K562 (cell line): ENCODE results near the gene TPD52L2. TPM values are rescaled to one million over a fixed set of nuclear protein-coding genes. Genes with fewer than 3 reads are reported as not detected.
A peak's percentile ranks its signal among the peaks of the same experiment; 100 is the strongest.

ENCODE experiments used
- ADNP ChIP-seq: fragments of 200-800 bp; sonication (Bioruptor generic); IDR thresholded peaks from 2 replicates; pipeline ENCODE4 v1.6.1; 2016; ENCODE audit warnings: missing genetic modification characterization, missing compliant biosample characterization
- ARID3B ChIP-seq: fragments of 250-450 bp; sonication (Bioruptor Pico); IDR thresholded peaks from 2 replicates; pipeline ENCODE4 v1.4.0; 2020; ENCODE audit warnings: borderline replicate concordance
- ATF2 ChIP-seq: sonication (generic); formaldehyde crosslinking; IDR thresholded peaks from 2 replicates; pipeline ENCODE4 v1.8.1; 2022; ENCODE audit warnings: missing genetic modification reagents
- GABPA ChIP-seq: fragments of 200-800 bp; sonication (Bioruptor generic); conservative IDR thresholded peaks from 2 replicates; pipeline ENCODE4 v1.6.1; 2016; ENCODE audit warnings: low read depth, missing genetic modification characterization, missing compliant biosample characterization
- GABPB1 ChIP-seq: sonication (generic); formaldehyde crosslinking; IDR thresholded peaks from 2 replicates; pipeline ENCODE4 v1.8.0; 2022; ENCODE audit warnings: mild to moderate bottlenecking, missing genetic modification reagents
- LCOR ChIP-seq: sonication (generic); formaldehyde crosslinking; IDR thresholded peaks from 2 replicates; pipeline ENCODE4 v1.8.0; 2022; ENCODE audit warnings: mild to moderate bottlenecking, missing genetic modification reagents
- POLR2AphosphoS2 ChIP-seq: IDR thresholded peaks from 2 replicates; pipeline ENCODE4 v1.6.1; 2012; ENCODE audit warnings: low read length, improper control_type of control experiment
- PURB ChIP-seq: sonication (generic); formaldehyde crosslinking; IDR thresholded peaks from 2 replicates; pipeline ENCODE4 v1.9.0; 2021; ENCODE audit warnings: low read depth, mild to moderate bottlenecking, missing genetic modification reagents
- RBBP5 ChIP-seq: fragments of 200-600 bp; sonication (generic); IDR thresholded peaks from 2 replicates; pipeline ENCODE4 v1.6.1; 2012; ENCODE audit warnings: borderline replicate concordance, mild to moderate bottlenecking, low read length, control low read depth, inconsistent platforms; ENCODE audit not compliant: insufficient read depth, poor library complexity, severe bottlenecking
- RBM39 ChIP-seq: fragments of 200-400 bp; formaldehyde crosslinking; optimal IDR thresholded peaks from 2 replicates; pipeline ENCODE3; 2018; ENCODE audit warnings: low read depth, low read length
- RREB1 ChIP-seq: fragments of 250-450 bp; sonication (Bioruptor Pico); IDR thresholded peaks from 2 replicates; pipeline ENCODE4 v1.4.0; 2020
- SMARCA5 ChIP-seq: fragments of 450-650 bp; IDR thresholded peaks from 2 replicates; pipeline ENCODE4 v1.6.1; 2016
- TCF7L2 ChIP-seq: fragments of 150-350 bp; IDR thresholded peaks from 2 replicates; pipeline ENCODE4 v1.6.1; 2016; ENCODE audit warnings: low read depth, mild to moderate bottlenecking, low read length, moderate library complexity
- ZFP1 ChIP-seq: fragments of 450-650 bp; formaldehyde crosslinking; IDR thresholded peaks from 2 replicates; pipeline ENCODE4 v1.4.0; 2020; ENCODE audit warnings: mild to moderate bottlenecking, mixed read lengths
- ZNF232 ChIP-seq: sonication (generic); formaldehyde crosslinking; IDR thresholded peaks from 2 replicates; pipeline ENCODE4 v1.8.0; 2022; ENCODE audit warnings: mild to moderate bottlenecking, missing genetic modification reagents
- ZNF408 ChIP-seq: fragments of 250-450 bp; sonication (Bioruptor Pico); IDR thresholded peaks from 2 replicates; pipeline ENCODE4 v1.4.0; 2020; ENCODE audit warnings: low read depth, mild to moderate bottlenecking, moderate library complexity
- ZNF830 ChIP-seq: fragments of 250-450 bp; sonication (Bioruptor Pico); IDR thresholded peaks from 2 replicates; pipeline ENCODE4 v1.5.0; 2021; ENCODE audit warnings: mild to moderate bottlenecking
- polyA plus RNA-seq, 8 experiments: library from polyadenylated mRNA; depleted of rRNA in 4 of 8; stranded (reverse) in 5 of 8; unstranded in 3 of 8; fragments of >200 nt; fragmentation: Nextera tagmentation in 2 of 8; fragmentation: Illumina TruSeq in 1 of 8; extraction: Ambion mirVana in 2 of 8; extraction: Trizol in 1 of 8; gene quantifications; 2 replicates each; pipeline versions ENCODE4 v1.2.1 to v1.2.3, GENCODE V29; 2011 to 2014; ENCODE audit warnings: inconsistent platforms in 1 of 8, missing spikeins in 1 of 8
- total RNA-seq, 7 experiments: library from RNA; depleted of rRNA in 6 of 7; stranded (reverse); fragments of >200 nt in 6 of 7; fragmentation: Illumina TruSeq in 2 of 7; extraction: Trizol in 2 of 7; gene quantifications; 2 replicates each; pipeline versions ENCODE4 v1.2.1 to v1.2.3, GENCODE V29; 2011 to 2021; ENCODE audit warnings: low replicate concordance in 1 of 7
- TF ChIP-seq, protein P1 (sequence below): fragments of 250-450 bp; sonication (Bioruptor Pico); IDR thresholded peaks from 2 replicates; pipeline ENCODE4 v1.8.0; 2022; ENCODE audit warnings: moderate library complexity, mild to moderate bottlenecking, inconsistent platforms

TPD52L2 gene
- total and polyA plus RNA-seq, 9 of the 15 experiments (the other 6 are each of a cell fraction or from before 2014, with no cell fraction given) = 1.9 to 117 (median 74.6) TPM

DNA sequence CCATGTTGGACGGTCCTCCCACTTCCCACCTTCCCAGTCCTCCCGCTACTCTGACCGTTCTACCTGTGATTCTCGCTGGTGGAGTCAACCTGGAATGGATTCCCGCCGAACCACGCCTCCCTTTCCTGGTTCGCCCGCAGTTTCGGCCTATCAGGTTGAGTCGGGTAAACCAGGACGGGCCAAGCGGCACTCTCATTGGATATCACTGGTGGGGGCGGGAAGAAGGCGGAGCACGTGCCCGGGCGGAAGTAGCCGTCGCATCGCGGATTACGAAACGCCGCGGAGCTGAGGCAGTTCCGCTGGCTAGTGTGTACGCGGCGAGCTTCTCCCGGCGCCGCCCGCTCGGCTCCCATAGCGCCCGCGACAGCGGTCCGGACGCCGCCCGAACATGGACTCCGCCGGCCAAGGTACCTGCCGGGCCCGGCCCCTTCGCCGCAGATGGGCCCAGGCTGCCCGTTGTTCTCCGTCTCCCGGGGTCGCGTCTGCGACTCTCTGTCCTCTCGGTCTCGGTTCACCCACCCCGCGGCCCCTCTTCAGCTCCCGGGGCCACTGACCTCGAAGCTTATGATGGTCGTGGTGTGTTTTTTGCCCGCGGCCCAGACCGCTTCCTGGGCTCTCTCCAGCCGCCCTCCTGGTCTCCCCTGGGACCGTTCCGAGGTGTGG is at the start of gene TPD52L2 (continued):
- no peak for TF ChIP-seq PURB (CRISPR knock-in tag)
- TF ChIP-seq SMARCA5 = no peak
- no peak for TF ChIP-seq ZFP1 (CRISPR knock-in tag)
- TF ChIP-seq POLR2AphosphoS2 = no peak
- no peak for TF ChIP-seq ZNF408 (CRISPR knock-in tag)
- TF ChIP-seq LCOR = peak; percentile 47; the same call in 1 of the 2 replicates
- no peak for TF ChIP-seq RREB1
- TF ChIP-seq ZNF232 = no peak
- TF ChIP-seq GABPA (tag) = peak; percentile 98
- TF ChIP-seq ADNP (tag) = no peak
- peak; percentile 92 for TF ChIP-seq RBBP5
- TF ChIP-seq ZNF830 (CRISPR knock-in tag) = no peak
- TF ChIP-seq, protein P1, sequence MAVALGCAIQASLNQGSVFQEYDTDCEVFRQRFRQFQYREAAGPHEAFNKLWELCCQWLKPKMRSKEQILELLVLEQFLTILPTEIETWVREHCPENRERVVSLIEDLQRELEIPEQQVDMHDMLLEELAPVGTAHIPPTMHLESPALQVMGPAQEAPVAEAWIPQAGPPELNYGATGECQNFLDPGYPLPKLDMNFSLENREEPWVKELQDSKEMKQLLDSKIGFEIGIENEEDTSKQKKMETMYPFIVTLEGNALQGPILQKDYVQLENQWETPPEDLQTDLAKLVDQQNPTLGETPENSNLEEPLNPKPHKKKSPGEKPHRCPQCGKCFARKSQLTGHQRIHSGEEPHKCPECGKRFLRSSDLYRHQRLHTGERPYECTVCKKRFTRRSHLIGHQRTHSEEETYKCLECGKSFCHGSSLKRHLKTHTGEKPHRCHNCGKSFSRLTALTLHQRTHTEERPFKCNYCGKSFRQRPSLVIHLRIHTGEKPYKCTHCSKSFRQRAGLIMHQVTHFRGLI (CRISPR knock-in tag) = no peak
- TF ChIP-seq ATF2 (CRISPR knock-in tag) = no peak
- no peak for TF ChIP-seq ARID3B (CRISPR knock-in tag)
- TF ChIP-seq RBM39 = no peak
- no peak for TF ChIP-seq TCF7L2
- peak; percentile 97 for TF ChIP-seq GABPB1 (CRISPR knock-in tag)
